RWPE1 (cell line): Measurements from ENCODE around the gene WBP2.
A peak's percentile ranks its signal among the peaks of the same experiment; 100 is the strongest.

ENCODE experiments used
- CTCF ChIA-PET: fragments of 350-600 bp; sonication (Branson Sonifier 250); formaldehyde crosslinking; extraction: SDS; loops from one replicate; lab custom pipeline; 2021; lab: Yijun Ruan, JAX
- POLR2A ChIA-PET: fragments of 400-600 bp; formaldehyde crosslinking; extraction: SDS; loops from one replicate; lab custom pipeline; 2020; ENCODE audit warnings: antibody characterized with exemption; ENCODE audit not compliant: low non-redundant PET; lab: Yijun Ruan, JAX
- DNase-seq: peaks from one replicate; pipeline ENCODE4 v3.0.0; 2012; ENCODE audit warnings: low spot score
- H3K27ac ChIP-seq: fragments of 450-650 bp; 2 replicates; pipeline ENCODE4 v1.5.1; 2017
- CTCF ChIP-seq: fragments of 450-650 bp; conservative IDR thresholded peaks from 2 replicates; pipeline ENCODE4 v1.5.1; 2017; ENCODE audit warnings: low read depth, mild to moderate bottlenecking

The WBP2 gene

DNA sequence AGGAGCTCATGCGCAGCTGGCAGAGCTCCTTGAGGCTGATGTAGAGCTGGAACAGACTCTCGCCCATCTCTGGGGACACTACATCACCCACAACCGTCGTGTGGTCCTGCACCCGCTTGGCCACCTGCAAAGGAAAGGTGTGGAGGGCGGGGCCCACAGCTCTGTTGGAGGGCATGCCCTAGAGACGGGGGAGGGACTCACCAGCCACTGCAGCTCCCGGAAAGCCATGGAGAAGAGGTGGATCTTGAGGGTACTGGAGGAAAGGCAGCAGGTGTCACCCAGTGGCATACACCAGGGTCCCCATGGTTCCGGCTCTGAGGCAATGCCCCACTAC, 19.5 kb downstream of the WBP2 start:
- DNase-seq: no peak
- ChIA-PET CTCF (interaction anchor here (0.7 to 1.1 kb wide), 3 partner anchors 10 to 86 kb away, joined by 3 to 4 read pairs (median 3); no protein-coding TSS in a partner anchor), POLR2A (interaction anchor here (1.3 kb wide), 1 partner anchor 56 kb away, joined by 3 read pairs; a partner anchor contains a TSS)
- TF ChIP-seq CTCF: no peak
- H3K27ac ChIP-seq: peak overlapping the region; percentile 26

DNA sequence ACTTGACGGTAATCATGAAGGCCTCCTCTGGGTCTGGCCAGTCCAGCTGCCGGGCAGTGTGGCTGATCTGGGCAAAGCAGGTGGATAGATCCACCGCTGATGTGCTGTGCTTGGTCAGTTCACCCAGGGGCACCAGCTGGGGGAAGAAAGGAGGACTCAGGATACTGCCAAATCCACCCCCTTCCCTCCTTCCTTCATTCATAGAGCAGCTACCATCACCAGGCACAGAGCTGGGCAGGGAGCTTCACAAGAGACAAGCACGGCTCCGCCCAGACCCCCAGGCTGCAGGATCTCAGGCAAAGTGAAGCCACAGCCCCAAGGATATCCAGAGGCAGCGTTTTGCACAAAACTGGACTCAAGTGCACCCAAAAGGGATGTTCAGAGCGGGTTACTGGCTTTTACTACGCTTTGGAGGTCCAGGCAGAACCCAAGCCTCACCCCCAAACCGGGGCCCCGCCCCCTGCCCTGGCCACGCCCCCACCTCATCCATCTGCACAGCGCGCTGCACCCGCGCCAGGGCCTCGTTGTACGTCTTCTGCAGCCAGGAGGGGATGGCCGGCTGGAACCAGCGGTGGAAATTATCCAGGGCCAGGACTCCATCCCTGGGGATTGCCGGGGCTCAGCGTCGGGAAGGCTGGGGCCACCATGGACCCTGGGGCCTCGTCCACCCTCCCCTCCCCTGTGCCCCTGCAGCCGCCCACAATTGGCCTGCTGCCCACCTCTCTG, 20.0 kb downstream of the WBP2 start:
- ChIA-PET CTCF (interaction anchor here (0.7 to 1.1 kb wide), 2 partner anchors 11 to 21 kb away, joined by 3 to 4 read pairs; no protein-coding TSS in a partner anchor), POLR2A (interaction anchor here (0.6 kb wide), 2 partner anchors 10 to 11 kb away, joined by 3 to 4 read pairs; no protein-coding TSS in a partner anchor)
- TF ChIP-seq CTCF: no peak
- DNase-seq: no peak
- H3K27ac ChIP-seq: peak overlapping the region; percentile 27

DNA sequence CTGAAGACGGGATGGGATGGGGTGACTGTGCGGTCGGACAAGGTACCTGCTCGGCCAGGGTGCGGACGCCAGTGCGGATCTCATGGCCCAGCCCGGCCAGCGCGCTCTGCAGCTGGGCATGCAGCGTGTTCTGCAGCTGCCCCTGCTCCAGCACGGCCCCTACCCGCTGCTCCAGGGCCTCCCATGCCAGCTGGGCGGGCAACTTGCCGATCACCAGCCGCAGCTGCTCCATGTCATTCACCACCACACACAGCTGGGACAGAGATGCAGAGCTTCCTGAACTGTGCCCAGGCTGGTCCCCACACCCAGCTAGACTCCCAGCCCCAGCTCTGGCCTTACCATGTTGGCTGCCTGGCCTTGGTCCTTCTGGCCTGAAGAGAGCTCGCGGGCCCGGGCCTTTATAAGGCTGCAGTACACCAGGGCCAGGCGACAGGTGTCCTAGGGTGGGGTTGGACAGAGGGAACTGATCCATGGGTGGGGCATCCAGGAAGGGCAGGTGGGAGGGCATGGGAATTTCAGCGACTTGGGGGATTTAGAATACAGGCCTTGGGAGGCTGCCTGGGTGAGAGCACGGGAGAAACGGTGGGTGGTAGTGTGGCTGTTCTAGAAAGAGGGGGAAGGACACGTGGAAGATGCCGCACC, 20.7 kb downstream of the WBP2 start:
- no peak for DNase-seq
- ChIA-PET CTCF (interaction anchor here (0.5 to 1.4 kb wide), 6 partner anchors 12 to 518 kb away, joined by 3 to 5 read pairs (median 4); no protein-coding TSS in a partner anchor), POLR2A (interaction anchor here (0.6 kb wide), 2 partner anchors 9 to 10 kb away, joined by 3 to 4 read pairs; no protein-coding TSS in a partner anchor)
- peak overlapping the region; percentile 27 for H3K27ac ChIP-seq
- TF ChIP-seq CTCF: no peak

- no peak for DNase-seq
- CTCF ChIA-PET: no interaction called here
- POLR2A ChIA-PET: interaction anchor here (1.5 kb wide), 1 partner anchor 53 kb away, joined by 8 read pairs; no protein-coding TSS in a partner anchor
- H3K27ac ChIP-seq: peak overlapping the region; percentile 67
- no peak for TF ChIP-seq CTCF
Measured at GRCh38 chr17:75832652-75833400, 22.3 kb downstream of the WBP2 start.

GRCh38 chr17:75832164-75832651, 22.9 kb downstream of the WBP2 start:
- ChIA-PET CTCF (no interaction called here), POLR2A (interaction anchor here (1.5 kb wide), 1 partner anchor 52 kb away, joined by 8 read pairs; no protein-coding TSS in a partner anchor)
- peak overlapping the region; percentile 67 for H3K27ac ChIP-seq
- peak; percentile 43 for DNase-seq
- no peak for TF ChIP-seq CTCF
